HEK293T (cell line): ENCODE data around the gene CFAP70.

Experiments used
- BHLHE40 ChIP-seq: fragments of 450-650 bp; IDR thresholded peaks from 2 replicates; pipeline ENCODE4 v1.6.1; 2016; ENCODE audit warnings: mild to moderate bottlenecking, moderate library complexity, borderline replicate concordance
- ELF4 ChIP-seq: fragments of 450-650 bp; IDR thresholded peaks from 2 replicates; pipeline ENCODE4 v1.6.1; 2017; ENCODE audit warnings: antibody characterized with exemption
- FOXM1 ChIP-seq: fragments of 450-650 bp; IDR thresholded peaks from 2 replicates; pipeline ENCODE4 v1.6.1; 2017; ENCODE audit warnings: mild to moderate bottlenecking, borderline replicate concordance
- L3MBTL2 ChIP-seq: fragments of 450-650 bp; conservative IDR thresholded peaks from 2 replicates; pipeline ENCODE4 v1.6.1; 2016; ENCODE audit warnings: mild to moderate bottlenecking
- ZNF384 ChIP-seq: fragments of 450-650 bp; IDR thresholded peaks from 2 replicates; pipeline ENCODE4 v1.6.1; 2016

DNA sequence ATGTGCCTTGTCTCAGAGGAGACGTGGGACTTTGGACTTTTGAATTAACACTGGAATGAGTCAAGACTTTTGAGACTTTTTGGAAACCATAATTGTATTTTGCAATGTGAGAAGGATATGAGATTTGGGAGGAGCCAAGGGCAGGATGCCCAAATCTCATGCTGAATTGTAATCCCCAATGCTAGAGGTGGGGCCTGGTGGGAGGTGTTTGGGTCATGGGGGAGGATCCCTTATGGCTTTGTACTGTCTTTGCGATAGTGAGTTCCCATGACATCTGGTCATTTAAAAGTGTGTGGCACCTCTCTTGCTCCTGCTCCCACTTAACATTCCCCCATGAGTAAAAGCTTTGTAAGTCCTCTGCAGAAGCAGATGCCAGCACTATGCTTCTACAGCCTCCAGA lies 150.8 kb downstream of the CFAP70 start:
- TF ChIP-seq BHLHE40 (no peak), L3MBTL2 (no peak), ELF4 (no peak), FOXM1 (no peak), ZNF384 (no peak)
